HEK293 (cell line): ENCODE measurements around the gene ITIH5.

Experiments used
- CTCF ChIP-seq: fragments of 450-650 bp; formaldehyde crosslinking; IDR thresholded peaks from 2 replicates; pipeline ENCODE4 v1.5.1; 2016; ENCODE audit warnings: missing biosample characterization, missing genetic modification characterization
- GLIS1 ChIP-seq: fragments of 450-650 bp; formaldehyde crosslinking; IDR thresholded peaks from 2 replicates; pipeline ENCODE4 v1.5.1; 2016; ENCODE audit warnings: missing biosample characterization, missing genetic modification characterization
- GLIS2 ChIP-seq: fragments of 450-650 bp; formaldehyde crosslinking; IDR thresholded peaks from 2 replicates; pipeline ENCODE4 v1.5.1; 2016; ENCODE audit warnings: missing biosample characterization, missing genetic modification characterization
- HIC1 ChIP-seq: fragments of 450-650 bp; formaldehyde crosslinking; IDR thresholded peaks from 2 replicates; pipeline ENCODE4 v1.5.1; 2016; ENCODE audit warnings: missing biosample characterization, missing genetic modification characterization
- KLF1 ChIP-seq: fragments of 450-650 bp; formaldehyde crosslinking; IDR thresholded peaks from 2 replicates; pipeline ENCODE4 v1.5.1; 2016; ENCODE audit warnings: missing biosample characterization, missing genetic modification characterization
- PRDM2 ChIP-seq: fragments of 450-650 bp; formaldehyde crosslinking; IDR thresholded peaks from 2 replicates; pipeline ENCODE4 v1.5.1; 2016; ENCODE audit warnings: missing biosample characterization, missing genetic modification characterization, borderline replicate concordance
- RBAK ChIP-seq: fragments of 450-650 bp; formaldehyde crosslinking; IDR thresholded peaks from 2 replicates; pipeline ENCODE4 v1.5.1; 2016; ENCODE audit warnings: missing biosample characterization, missing genetic modification characterization
- REPIN1 ChIP-seq: fragments of 450-650 bp; formaldehyde crosslinking; IDR thresholded peaks from 2 replicates; pipeline ENCODE4 v1.5.1; 2017; ENCODE audit warnings: missing biosample characterization, missing genetic modification characterization, low read depth
- SCRT2 ChIP-seq: fragments of 450-650 bp; formaldehyde crosslinking; IDR thresholded peaks from 2 replicates; pipeline ENCODE4 v1.5.1; 2016; ENCODE audit warnings: missing biosample characterization, missing genetic modification characterization
- TRIM28 ChIP-seq: IDR thresholded peaks from 2 replicates; pipeline ENCODE4 v1.6.1; 2011; ENCODE audit warnings: low read length, control low read depth, borderline replicate concordance
- WT1 ChIP-seq: fragments of 450-650 bp; formaldehyde crosslinking; IDR thresholded peaks from 2 replicates; pipeline ENCODE4 v1.5.1; 2016; ENCODE audit warnings: missing biosample characterization, missing genetic modification characterization
- ZBTB20 ChIP-seq: fragments of 450-650 bp; formaldehyde crosslinking; IDR thresholded peaks from 2 replicates; pipeline ENCODE4 v1.5.1; 2016; ENCODE audit warnings: missing biosample characterization, missing genetic modification characterization
- ZFP3 ChIP-seq: fragments of 450-650 bp; formaldehyde crosslinking; IDR thresholded peaks from 2 replicates; pipeline ENCODE4 v1.5.1; 2016; ENCODE audit warnings: low read depth, missing biosample characterization, missing genetic modification characterization
- ZNF114 ChIP-seq: fragments of 450-650 bp; formaldehyde crosslinking; IDR thresholded peaks from 2 replicates; pipeline ENCODE4 v1.5.0; 2017; ENCODE audit warnings: missing biosample characterization, missing genetic modification characterization
- ZNF132 ChIP-seq: fragments of 450-650 bp; formaldehyde crosslinking; IDR thresholded peaks from 2 replicates; pipeline ENCODE4 v1.5.1; 2017; ENCODE audit warnings: missing biosample characterization, missing genetic modification characterization, borderline replicate concordance
- ZNF155 ChIP-seq: fragments of 450-650 bp; formaldehyde crosslinking; IDR thresholded peaks from 2 replicates; pipeline ENCODE4 v1.5.1; 2016; ENCODE audit warnings: missing biosample characterization, missing genetic modification characterization
- ZNF2 ChIP-seq: fragments of 450-650 bp; formaldehyde crosslinking; IDR thresholded peaks from 2 replicates; pipeline ENCODE4 v1.5.1; 2016; ENCODE audit warnings: missing biosample characterization, missing genetic modification characterization
- ZNF223 ChIP-seq: fragments of 450-650 bp; formaldehyde crosslinking; IDR thresholded peaks from 2 replicates; pipeline ENCODE4 v1.5.1; 2016; ENCODE audit warnings: missing biosample characterization, missing genetic modification characterization
- ZNF426 ChIP-seq: fragments of 450-650 bp; formaldehyde crosslinking; IDR thresholded peaks from 2 replicates; pipeline ENCODE4 v1.5.1; 2017; ENCODE audit warnings: missing biosample characterization, missing genetic modification characterization, mild to moderate bottlenecking, inconsistent platforms, moderate library complexity
- ZNF692 ChIP-seq: fragments of 450-650 bp; formaldehyde crosslinking; IDR thresholded peaks from 2 replicates; pipeline ENCODE4 v1.5.1; 2016; ENCODE audit warnings: missing biosample characterization, missing genetic modification characterization
- ZNF768 ChIP-seq: fragments of 450-650 bp; formaldehyde crosslinking; IDR thresholded peaks from 2 replicates; pipeline ENCODE4 v1.5.1; 2018; ENCODE audit warnings: missing biosample characterization, mild to moderate bottlenecking, missing genetic modification characterization
- ZNF792 ChIP-seq: fragments of 450-650 bp; formaldehyde crosslinking; IDR thresholded peaks from 2 replicates; pipeline ENCODE4 v1.5.1; 2016; ENCODE audit warnings: missing biosample characterization, missing genetic modification characterization
- ZNF830 ChIP-seq: fragments of 450-650 bp; IDR thresholded peaks from 2 replicates; pipeline ENCODE4 v1.5.0; 2018; ENCODE audit warnings: missing biosample characterization, missing genetic modification characterization, low read depth, mild to moderate bottlenecking, moderate library complexity
- ZNF843 ChIP-seq: fragments of 450-650 bp; formaldehyde crosslinking; IDR thresholded peaks from 2 replicates; pipeline ENCODE4 v1.5.1; 2016; ENCODE audit warnings: missing biosample characterization, missing genetic modification characterization

ITIH5 gene

GRCh38 chr10:7670157-7670556 lies 3.4 kb upstream of the ITIH5 start (continued):
- no peak for TF ChIP-seq RBAK (tag by site-specific recombination)
- no peak for TF ChIP-seq TRIM28
- no peak for TF ChIP-seq ZNF114 (tag by site-specific recombination)
- TF ChIP-seq GLIS2 (tag by site-specific recombination): no peak
- TF ChIP-seq ZNF155 (tag by site-specific recombination): no peak
- TF ChIP-seq ZNF132 (tag by site-specific recombination): no peak
- TF ChIP-seq ZNF768 (tag by site-specific recombination): no peak
- TF ChIP-seq KLF1: peak; percentile 40; the same call in 1 of the 2 replicates
- no peak for TF ChIP-seq ZNF426 (tag by site-specific recombination)
- TF ChIP-seq GLIS1 (tag by site-specific recombination): no peak
- TF ChIP-seq ZNF692 (tag by site-specific recombination): no peak
- peak; percentile 95 for TF ChIP-seq WT1
- TF ChIP-seq CTCF: no peak
- no peak for TF ChIP-seq ZNF223 (tag by site-specific recombination)
- TF ChIP-seq HIC1 (tag by site-specific recombination): no peak
- no peak for TF ChIP-seq ZNF792
- TF ChIP-seq PRDM2 (tag by site-specific recombination): no peak
- TF ChIP-seq ZNF2 (tag by site-specific recombination): no peak
- no peak for TF ChIP-seq REPIN1 (tag by site-specific recombination)
- TF ChIP-seq ZBTB20: no peak
- no peak for TF ChIP-seq ZFP3 (tag by site-specific recombination)
- no peak for TF ChIP-seq ZNF843 (tag by site-specific recombination)
- no peak for TF ChIP-seq ZNF830 (tag by site-specific recombination)
- no peak for TF ChIP-seq SCRT2 (tag by site-specific recombination)
